Hepatocyte (in vitro differentiated cells): ENCODE measurements around the gene GALNT11. TPM values are rescaled to one million over a fixed set of nuclear protein-coding genes. Genes with fewer than 3 reads are reported as not detected.

Experiments
- DNase-seq: peaks from one replicate; pipeline ENCODE4 v3.0.0-alpha.2; 2016; ENCODE audit warnings: low spot score
- H2AFZ ChIP-seq: fragments of 200-600 bp; sonication (generic); 2 replicates; pipeline ENCODE4 v1.6.0; 2016; ENCODE audit warnings: antibody characterized with exemption, mild to moderate bottlenecking
- H3K27ac ChIP-seq: fragments of 200-600 bp; sonication (generic); 2 replicates; pipeline ENCODE4 v1.5.1; 2016; ENCODE audit warnings: mild to moderate bottlenecking
- H3K27me3 ChIP-seq: fragments of 200-600 bp; sonication (generic); 2 replicates; pipeline ENCODE4 v1.6.1; 2016
- H3K36me3 ChIP-seq: fragments of 200-600 bp; sonication (generic); replicated peaks from 2 replicates; pipeline ENCODE4 v1.5.1; 2016; ENCODE audit warnings: low read depth; ENCODE audit not compliant: insufficient read depth
- H3K4me1 ChIP-seq: fragments of 200-600 bp; sonication (generic); 2 replicates; pipeline ENCODE4 v1.5.1; 2016; ENCODE audit warnings: mild to moderate bottlenecking, moderate library complexity; ENCODE audit not compliant: insufficient read depth
- H3K4me2 ChIP-seq: fragments of 200-600 bp; sonication (generic); 2 replicates; pipeline ENCODE4 v1.6.0; 2016
- H3K4me3 ChIP-seq: fragments of 200-600 bp; sonication (generic); 2 replicates; pipeline ENCODE4 v1.5.1; 2016; ENCODE audit warnings: mild to moderate bottlenecking
- H3K79me2 ChIP-seq: fragments of 200-600 bp; sonication (generic); 2 replicates; pipeline ENCODE4 v1.6.0; 2017; ENCODE audit warnings: mild to moderate bottlenecking
- H3K9me2 ChIP-seq: fragments of 200-600 bp; sonication (generic); replicated peaks from 2 replicates; pipeline ENCODE4 v1.6.0; 2017; ENCODE audit warnings: mild to moderate bottlenecking; ENCODE audit not compliant: insufficient read depth
- H3K9me3 ChIP-seq: fragments of 200-600 bp; sonication (generic); 2 replicates; pipeline ENCODE4 v1.5.1; 2016; ENCODE audit warnings: low read depth, mild to moderate bottlenecking
- H4K20me1 ChIP-seq: fragments of 200-600 bp; sonication (generic); 2 replicates; pipeline ENCODE4 v1.6.0; 2016; ENCODE audit warnings: mild to moderate bottlenecking; ENCODE audit not compliant: insufficient read depth, poor library complexity, severe bottlenecking
- EZH2 ChIP-seq: fragments of 200-600 bp; sonication (generic); IDR thresholded peaks from 2 replicates; pipeline ENCODE4 v1.6.1; 2016; ENCODE audit warnings: antibody characterized with exemption, mild to moderate bottlenecking, borderline replicate concordance
- EZH2phosphoT487 ChIP-seq: fragments of 200-600 bp; sonication (generic); IDR thresholded peaks from one replicate; pipeline ENCODE4 v1.6.1; 2018; ENCODE audit warnings: antibody characterized with exemption, mild to moderate bottlenecking, low read depth, moderate library complexity; ENCODE audit not compliant: unreplicated experiment, severe bottlenecking
- WGBS: methylation state at CpG from one replicate; pipeline ENCODE4 v1.1.6; 2016; ENCODE audit warnings: low lambda C conversion rate; ENCODE audit errors: missing lambda C conversion rate; 5-methylcytosine and 5-hydroxymethylcytosine counted together
- polyA plus RNA-seq: library from polyadenylated mRNA; unstranded; fragments of >200 nt; fragmentation: Nextera tagmentation; extraction: Ambion mirVana; gene quantifications from 2 replicates; pipeline ENCODE4 v1.2.1, GENCODE V29; 2016
- total RNA-seq: library from RNA; depleted of rRNA; stranded (reverse); fragments of >200 nt; gene quantifications from 2 replicates; pipeline ENCODE4 v1.2.3, GENCODE V29; 2014
- TF ChIP-seq, protein P1 (sequence below): fragments of 200-600 bp; sonication (generic); IDR thresholded peaks from 2 replicates; pipeline ENCODE4 v1.5.1; 2016; ENCODE audit warnings: antibody characterized with exemption, mild to moderate bottlenecking; ENCODE audit not compliant: poor library complexity

Gene GALNT11
- total and polyA plus RNA-seq, 2 experiments from 2014 or later, result 43.7 to 64.1 TPM

DNA sequence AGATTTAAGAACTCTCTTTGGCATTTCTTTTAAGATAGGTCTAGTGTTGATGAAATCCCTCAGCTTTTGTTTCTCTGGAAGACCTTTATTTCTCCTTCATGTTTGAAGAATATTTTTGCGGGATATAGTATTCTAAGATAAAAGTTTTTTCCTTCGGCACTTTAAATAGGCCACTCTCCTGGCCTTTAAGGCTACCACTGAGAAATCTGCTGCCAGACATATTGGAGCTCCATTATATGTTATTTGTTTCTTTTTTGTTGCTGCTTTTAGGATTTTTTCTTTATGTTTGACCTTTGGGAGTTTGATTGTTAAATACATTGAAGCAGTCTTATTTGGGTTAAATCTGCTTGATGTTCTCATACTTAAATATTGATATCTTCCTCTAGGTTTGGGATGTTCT, 22.6 kb downstream of the GALNT11 start:
- H3K79me2 ChIP-seq, result peaks cover 40% of the 10 kb centered on the region
- TF ChIP-seq EZH2 (no peak), EZH2phosphoT487 (no peak)
- TF ChIP-seq, protein P1, sequence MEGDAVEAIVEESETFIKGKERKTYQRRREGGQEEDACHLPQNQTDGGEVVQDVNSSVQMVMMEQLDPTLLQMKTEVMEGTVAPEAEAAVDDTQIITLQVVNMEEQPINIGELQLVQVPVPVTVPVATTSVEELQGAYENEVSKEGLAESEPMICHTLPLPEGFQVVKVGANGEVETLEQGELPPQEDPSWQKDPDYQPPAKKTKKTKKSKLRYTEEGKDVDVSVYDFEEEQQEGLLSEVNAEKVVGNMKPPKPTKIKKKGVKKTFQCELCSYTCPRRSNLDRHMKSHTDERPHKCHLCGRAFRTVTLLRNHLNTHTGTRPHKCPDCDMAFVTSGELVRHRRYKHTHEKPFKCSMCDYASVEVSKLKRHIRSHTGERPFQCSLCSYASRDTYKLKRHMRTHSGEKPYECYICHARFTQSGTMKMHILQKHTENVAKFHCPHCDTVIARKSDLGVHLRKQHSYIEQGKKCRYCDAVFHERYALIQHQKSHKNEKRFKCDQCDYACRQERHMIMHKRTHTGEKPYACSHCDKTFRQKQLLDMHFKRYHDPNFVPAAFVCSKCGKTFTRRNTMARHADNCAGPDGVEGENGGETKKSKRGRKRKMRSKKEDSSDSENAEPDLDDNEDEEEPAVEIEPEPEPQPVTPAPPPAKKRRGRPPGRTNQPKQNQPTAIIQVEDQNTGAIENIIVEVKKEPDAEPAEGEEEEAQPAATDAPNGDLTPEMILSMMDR, result no peak
- H3K9me3 ChIP-seq, result no peaks in the 10 kb centered on the region
- H2AFZ ChIP-seq, result no peak overlapping the region
- WGBS, result 100% methylated on average over 2 of the region's 2 CpGs
- no peak for DNase-seq
- no peak overlapping the region for H3K4me2 ChIP-seq
- no peaks in the 10 kb centered on the region for H3K36me3 ChIP-seq
- H3K4me3 ChIP-seq, result no peak overlapping the region
- H3K27ac ChIP-seq, result no peak overlapping the region
- no peaks in the 10 kb centered on the region for H3K4me1 ChIP-seq
- H3K9me2 ChIP-seq, result no peaks in the 10 kb centered on the region
- no peaks in the 10 kb centered on the region for H3K27me3 ChIP-seq
- H4K20me1 ChIP-seq, result no peaks in the 10 kb centered on the region

DNA sequence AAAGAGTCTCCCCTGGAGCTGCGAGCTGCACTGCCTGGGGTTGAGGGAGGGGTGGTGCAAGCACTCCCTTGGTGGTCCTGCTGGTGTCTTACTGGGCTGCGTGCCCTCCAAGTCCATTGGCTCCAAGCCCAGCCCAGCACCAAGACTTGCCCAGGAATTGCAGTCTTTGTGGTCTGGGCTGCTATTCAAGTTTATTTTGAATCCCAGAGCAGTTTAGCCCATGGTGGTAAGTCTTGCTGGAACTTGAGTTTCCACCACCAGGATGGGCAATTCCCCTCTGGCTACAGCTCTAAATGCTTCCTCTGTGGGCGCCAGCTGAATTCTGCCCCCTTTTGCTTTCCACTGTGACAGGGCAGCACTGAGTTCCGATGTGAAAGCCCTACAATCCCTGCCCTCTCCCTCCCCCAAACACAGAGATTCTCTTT, 25.1 kb downstream of the GALNT11 start:
- Histone ChIP-seq H3K4me2 (no peak overlapping the region), H3K79me2 (peaks cover 33% of the 10 kb centered on the region)
- 81% methylated on average over 4 of the region's 4 CpGs for WGBS

DNA sequence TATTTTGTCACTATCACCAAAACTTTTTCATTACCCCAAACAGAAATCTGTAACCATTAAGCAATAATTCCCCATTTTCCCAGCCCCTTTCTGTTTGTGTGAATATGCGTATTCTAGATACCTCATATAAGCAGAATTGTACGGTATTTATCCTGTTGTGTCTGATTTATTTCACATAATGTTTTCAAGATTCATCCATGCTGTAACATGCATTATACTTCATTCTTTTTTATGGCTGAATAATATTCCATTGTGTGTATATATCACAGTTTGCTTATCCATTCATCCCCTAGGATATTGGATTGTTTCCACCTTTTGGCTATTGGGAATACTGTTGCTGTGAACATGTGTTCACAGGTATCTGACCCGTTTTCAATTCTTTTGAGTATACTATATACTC, 26.5 kb downstream of the GALNT11 start:
- Histone ChIP-seq H2AFZ (no peak overlapping the region), H4K20me1 (peaks cover 3% of the 10 kb centered on the region), H3K9me2 (no peaks in the 10 kb centered on the region), H3K27me3 (no peaks in the 10 kb centered on the region), H3K4me1 (no peaks in the 10 kb centered on the region), H3K4me3 (no peak overlapping the region), H3K4me2 (no peak overlapping the region), H3K36me3 (no peaks in the 10 kb centered on the region), H3K79me2 (peaks cover 23% of the 10 kb centered on the region), H3K27ac (no peak overlapping the region), H3K9me3 (no peaks in the 10 kb centered on the region)
- no peak for TF ChIP-seq EZH2phosphoT487
- TF ChIP-seq, protein P1, result no peak
- TF ChIP-seq EZH2, result no peak
- DNase-seq, result no peak
- 97% methylated on average over 3 of the region's 3 CpGs for WGBS

More for the DNA sequence above, 25.1 kb downstream of the GALNT11 start:
- no peaks in the 10 kb centered on the region for H3K27me3 ChIP-seq
- no peak overlapping the region for H2AFZ ChIP-seq
- H3K4me3 ChIP-seq, result no peak overlapping the region
- H3K36me3 ChIP-seq, result no peaks in the 10 kb centered on the region
- H3K9me2 ChIP-seq, result no peaks in the 10 kb centered on the region
- TF ChIP-seq EZH2phosphoT487 (no peak), EZH2 (no peak)
- TF ChIP-seq, protein P1, result no peak
- H3K27ac ChIP-seq, result no peak overlapping the region
- peaks cover 3% of the 10 kb centered on the region for H4K20me1 ChIP-seq
- H3K4me1 ChIP-seq, result no peaks in the 10 kb centered on the region
- no peak for DNase-seq
- H3K9me3 ChIP-seq, result no peaks in the 10 kb centered on the region

DNA sequence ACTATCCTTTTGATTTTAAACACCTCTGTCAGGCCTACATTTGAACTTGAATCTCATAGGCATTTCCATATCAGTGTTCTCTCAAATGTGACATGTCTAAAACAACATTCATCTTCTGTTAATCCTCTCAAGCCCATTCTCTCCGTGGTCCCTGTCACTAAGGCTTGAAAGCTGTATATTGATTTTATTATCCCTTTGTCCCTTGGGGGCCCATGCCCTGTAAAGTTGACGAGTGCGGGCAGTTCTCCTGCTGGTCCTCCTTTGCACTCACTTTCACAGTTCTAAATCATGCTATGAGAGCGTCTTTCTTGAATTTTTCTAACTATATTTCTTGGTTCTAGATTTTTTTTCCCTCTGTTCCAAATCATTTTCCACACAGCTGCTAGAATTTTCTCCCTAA, 27.3 kb downstream of the GALNT11 start:
- Histone ChIP-seq H2AFZ (no peak overlapping the region), H4K20me1 (peaks cover 3% of the 10 kb centered on the region), H3K9me2 (no peaks in the 10 kb centered on the region), H3K27ac (no peak overlapping the region), H3K36me3 (no peaks in the 10 kb centered on the region), H3K79me2 (peaks cover 27% of the 10 kb centered on the region), H3K9me3 (no peaks in the 10 kb centered on the region), H3K4me3 (no peak overlapping the region), H3K4me1 (no peaks in the 10 kb centered on the region), H3K27me3 (no peaks in the 10 kb centered on the region), H3K4me2 (no peak overlapping the region)
- no peak for DNase-seq
- WGBS, result 54% methylated on average over 4 of the region's 4 CpGs
- TF ChIP-seq EZH2phosphoT487, result no peak
- TF ChIP-seq EZH2, result no peak
- TF ChIP-seq, protein P1, result no peak
